HG03571 (cell line): ENCODE measurements around the gene FCHSD2.
"Not testable (repeated sequence)": the region's sequence is repeated elsewhere in the genome, so short reads cannot be mapped to it uniquely, and the experiment has no call there.

Experiments
- ATAC-seq: cut with Tn5 transposase; IDR thresholded peaks from one replicate; pipeline ENCODE4 v1.9.1; 2021; ENCODE audit not compliant: unreplicated experiment

Gene FCHSD2

DNA sequence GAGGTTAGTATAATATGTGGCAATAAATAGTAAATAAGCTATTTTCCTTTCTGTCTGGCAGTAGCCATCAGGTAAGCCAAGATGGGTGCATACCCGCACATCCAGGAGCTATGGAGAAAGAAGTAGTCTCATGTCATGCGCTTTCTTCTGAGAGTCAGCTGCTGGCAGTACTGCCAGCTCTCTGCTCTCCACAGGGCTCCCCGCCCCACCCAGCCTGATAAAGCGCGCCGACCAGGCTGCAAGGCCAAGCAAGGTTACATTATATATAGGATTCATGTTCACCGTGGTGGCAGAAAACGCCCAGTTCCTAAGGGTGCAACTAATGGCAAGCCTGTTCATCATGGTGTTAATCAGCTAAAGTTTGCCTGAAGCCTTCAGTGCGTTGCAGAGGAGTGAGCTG, 201.7 kb downstream of the FCHSD2 start:
- no peak for ATAC-seq

DNA sequence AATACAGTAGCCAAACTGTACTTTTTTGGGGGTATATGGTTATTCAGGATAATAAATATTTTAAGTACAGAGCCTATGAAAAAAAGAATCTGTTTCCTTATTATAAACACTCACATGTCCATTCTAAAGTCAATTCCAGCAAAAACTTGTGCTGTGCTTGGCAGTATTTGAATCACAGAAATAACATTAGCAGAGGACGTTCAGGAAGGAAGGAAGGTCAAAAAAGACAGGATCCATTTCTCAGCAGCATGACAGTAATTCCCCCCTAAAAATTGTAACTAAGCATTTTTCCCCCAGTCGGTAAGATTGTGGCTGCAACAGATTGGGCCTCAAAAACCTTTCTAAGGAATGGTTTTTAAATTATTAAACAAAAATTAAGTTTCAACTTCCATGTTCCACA, 203.1 kb downstream of the FCHSD2 start:
- no peak for ATAC-seq

DNA sequence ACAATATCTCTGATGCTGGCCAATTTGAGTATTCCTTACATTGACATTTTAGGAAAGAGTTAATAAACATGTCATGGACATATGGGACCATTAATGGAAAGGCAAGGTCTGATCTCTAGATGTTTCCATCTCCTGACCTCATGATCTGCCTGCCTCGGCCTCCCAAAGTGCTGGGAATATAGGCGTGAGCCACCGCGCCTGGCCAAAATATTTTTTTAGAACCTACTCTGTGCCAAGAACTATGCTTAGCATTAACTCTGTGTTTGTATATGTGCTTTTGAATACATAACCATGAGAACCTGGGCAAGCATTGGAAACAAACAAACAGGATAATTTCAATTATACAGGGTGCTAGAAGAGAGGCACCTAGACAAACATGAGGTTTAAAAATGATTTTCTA, 204.7 kb downstream of the FCHSD2 start:
- ATAC-seq: no peak

DNA sequence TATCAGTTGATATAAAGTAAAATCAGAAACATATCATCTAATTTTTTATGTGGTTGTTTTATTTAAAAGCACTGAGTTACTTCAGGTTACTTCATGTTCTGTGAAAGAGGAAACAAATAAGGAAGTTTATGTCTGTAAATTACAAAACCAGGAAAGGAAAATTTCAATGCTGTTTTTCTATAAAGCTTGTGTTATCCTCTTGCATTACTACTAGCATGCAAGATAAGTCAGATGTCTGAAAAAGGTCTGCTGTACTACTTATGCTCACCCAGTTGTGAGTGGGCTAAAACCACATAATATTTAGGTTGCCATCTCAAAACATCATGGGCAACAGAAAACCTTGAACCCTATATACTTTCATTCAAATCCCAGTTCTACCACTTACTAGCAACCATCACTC, 206.4 kb downstream of the FCHSD2 start:
- ATAC-seq: no peak

DNA sequence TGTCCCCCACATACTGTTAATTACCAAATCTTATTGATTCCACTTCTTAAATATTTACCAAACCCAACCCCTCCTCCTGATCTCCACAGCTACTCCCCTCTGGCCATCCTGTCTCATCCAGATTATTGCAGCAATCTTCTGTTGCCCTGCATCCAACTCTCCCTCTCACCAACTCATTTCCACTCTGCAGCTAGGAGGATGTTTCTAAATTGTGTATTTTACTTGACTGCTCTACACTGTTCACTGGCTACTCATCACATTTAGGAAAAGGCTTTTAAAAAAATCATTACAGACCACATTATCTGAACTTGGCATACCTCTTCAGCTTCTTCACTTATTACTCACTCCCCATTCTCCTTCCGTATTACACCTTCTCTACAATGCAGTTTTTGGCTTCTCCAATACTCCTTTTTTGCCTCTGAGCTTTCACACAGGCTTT, 210.0 kb downstream of the FCHSD2 start:
- ATAC-seq: no peak

DNA sequence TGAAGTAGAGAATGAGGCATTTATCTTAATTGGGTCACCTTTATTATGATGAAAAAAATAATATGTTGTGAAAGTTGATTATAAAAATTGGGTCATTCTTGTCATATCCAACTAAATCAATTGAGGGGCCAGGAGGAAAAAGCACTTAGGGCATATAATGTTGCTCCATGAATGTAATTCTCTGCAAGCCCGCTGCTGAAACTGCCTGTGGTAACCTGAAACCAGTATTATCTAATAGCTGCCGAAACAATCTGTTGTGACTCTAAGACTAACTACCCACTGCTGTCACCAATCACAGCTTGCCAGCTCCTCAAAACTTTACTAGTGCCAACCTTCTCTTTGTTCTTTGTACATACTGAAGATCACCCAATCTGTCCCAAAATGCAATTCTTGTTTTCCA, 212.1 kb downstream of the FCHSD2 start:
- no peak for ATAC-seq

DNA sequence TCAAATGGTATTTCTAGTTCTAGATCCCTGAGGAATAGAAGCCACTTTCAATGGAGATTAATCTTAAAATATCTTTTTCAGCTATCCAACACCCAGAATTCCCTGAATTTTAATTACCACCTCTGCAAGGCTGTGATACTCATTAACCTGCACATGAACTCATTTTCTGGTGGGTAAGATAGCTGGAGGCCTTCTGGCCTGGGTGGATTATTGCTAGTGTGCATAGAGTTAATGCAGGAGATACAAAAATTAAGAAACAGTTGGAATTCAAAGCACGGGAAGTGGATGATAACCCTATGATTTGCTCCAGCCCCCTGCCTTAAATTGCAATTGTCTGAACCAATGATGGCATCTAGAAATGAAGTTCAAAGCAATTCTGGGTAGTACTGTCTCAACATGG, 212.9 kb downstream of the FCHSD2 start:
- ATAC-seq: no peak

DNA sequence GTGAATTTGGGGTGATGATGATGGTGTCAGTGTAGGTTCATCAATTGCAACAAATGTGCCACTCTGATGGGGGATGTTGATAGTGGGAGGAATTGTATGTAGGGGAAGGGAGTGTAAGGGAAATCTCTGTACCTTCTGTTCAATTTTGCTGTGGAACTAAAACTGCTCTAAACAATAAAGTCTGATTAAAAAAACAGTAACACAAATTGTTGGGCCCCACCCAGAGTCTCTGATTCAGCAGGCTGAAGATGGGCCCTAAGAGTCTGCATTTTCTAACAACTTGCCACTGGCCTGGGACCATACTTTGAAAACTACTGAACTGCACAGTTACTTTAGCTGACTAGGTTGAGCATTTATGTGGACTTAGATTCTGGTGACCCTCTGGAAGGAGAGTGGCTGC, 214.7 kb downstream of the FCHSD2 start:
- no peak for ATAC-seq

DNA sequence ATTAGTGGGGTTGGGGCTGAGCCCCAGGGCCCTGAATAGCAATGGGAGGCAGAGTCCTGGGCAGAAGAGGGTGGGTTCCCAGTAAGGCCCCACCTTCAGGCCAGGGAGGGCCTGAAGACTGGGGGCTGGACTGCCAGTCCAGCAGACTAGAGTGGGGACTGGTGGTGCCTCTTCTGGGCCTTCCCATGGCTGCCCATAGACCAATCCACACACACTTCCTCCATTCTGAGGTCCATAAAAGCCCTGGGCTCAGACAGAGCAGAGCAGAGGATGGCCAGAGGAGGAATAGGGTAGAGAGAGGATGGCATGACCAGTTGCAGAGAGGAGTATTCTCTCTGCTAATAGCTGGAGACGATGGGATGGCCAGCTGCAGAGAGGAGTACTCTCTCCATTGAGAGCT, 216.0 kb downstream of the FCHSD2 start:
- no peak for ATAC-seq

DNA sequence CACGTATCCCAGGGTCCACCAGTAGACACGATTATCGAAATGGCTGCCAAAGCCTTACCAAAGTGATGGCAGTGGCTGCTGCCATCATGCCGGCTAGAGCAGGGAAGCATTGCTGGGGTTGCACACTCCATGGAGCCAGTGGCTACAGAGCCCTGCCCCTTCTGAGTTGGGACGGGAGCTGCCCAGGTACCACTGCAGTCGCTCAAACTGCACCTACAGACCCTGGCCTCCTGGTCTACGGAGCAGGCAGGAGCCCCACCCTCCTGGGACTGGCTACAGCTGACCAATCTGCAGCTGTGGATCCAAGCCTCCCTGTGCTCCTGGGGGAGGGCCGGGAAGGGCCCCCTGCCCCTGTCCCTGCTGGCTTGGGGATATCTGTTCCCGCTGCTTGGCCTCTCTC, 216.5 kb downstream of the FCHSD2 start:
- no peak for ATAC-seq

DNA sequence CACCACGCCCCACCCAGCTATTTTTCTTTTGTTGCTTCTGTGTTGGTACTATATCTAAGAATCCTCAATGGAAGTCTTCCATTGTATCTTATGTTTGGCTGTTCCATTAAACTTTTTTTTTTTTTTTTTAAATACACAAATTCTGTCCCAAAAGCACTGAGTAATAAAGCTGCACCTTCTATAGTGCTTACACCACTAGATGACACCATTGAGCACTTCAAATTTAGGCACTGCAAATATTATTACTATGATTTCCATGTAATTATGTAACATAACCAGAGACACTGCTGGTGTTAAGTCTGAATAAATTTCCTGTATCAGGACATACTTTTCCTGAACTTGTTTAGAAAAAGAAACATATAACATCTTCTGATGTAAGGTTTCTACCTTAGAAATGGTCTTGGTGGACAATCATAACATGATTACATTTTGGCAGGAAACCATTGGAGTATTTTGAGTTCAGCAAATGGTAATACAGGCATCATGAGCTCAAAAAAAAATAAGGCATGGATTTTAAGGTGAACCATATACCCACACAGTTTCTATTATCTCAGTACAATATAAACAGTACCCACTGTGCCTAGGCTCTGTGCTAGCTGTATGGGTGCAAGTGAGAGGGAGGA, 217.4 kb downstream of the FCHSD2 start:
- no peak for ATAC-seq

DNA sequence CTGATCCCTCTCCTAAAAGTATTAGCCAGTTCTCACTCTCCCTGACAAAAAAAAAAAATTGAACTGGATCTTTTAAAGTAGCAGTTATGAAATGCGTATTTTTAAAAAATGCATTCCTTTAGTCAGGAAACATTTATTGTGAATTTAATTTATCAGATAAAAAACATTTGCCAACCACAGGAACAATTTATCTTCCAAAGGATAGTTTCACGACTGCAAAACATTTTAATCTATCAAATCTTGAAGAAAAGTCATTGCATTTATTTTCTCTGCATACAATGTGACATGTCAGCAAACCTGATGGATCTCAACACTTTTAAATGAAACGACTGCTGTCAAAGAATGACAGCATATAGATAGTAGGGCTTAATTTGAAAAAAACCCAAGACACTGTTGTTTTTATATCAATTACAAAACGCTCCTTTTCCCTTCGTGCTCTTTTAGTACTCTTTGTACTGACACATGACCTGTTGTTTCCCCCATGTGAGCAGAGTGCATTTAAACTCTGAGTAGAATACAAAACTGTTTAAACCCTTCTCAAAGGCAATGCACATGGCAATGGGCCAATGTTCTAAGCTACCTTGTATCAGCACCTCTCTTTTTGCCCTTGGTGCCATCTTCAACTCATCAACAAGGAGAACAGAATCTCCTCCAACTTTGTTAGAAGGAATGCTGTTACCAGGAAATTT, 220.9 kb downstream of the FCHSD2 start:
- no peak for ATAC-seq

DNA sequence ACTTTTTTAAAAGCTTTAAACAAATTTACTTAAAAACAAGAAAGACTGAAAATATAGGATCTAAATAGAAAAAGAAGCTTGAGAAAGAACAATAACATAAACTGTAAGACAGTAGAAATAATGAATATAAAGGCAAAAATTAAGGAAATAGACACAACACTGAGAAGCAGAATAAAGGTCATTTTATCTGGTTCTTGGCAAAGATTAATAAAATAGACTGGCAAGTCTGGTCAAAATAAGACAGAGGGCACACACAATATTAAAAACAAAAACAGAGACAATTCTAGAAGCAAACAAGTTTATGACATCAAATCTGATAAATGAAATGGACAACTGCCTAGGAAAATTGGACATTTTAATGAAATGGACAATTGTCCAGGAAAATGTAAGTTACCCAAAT, 222.1 kb downstream of the FCHSD2 start:
- no peak for ATAC-seq

DNA sequence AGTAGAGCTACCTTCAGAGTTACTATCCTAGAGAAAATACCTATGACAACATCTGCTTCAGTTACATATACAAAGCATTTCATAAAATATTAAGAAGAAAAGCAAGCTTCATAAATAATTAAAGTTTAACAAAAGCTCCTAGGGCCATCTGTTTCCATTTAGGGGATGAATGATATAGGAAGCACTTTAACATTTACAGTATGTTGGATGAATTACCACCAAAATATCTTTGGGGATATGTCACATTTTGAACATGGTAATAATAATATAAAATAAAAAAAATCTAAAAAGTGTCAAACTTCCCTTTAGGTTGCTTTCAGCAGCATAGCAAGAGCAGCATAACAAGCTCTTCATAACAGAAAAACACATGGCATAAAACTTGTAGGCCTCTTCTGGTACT, 223.3 kb downstream of the FCHSD2 start:
- ATAC-seq: no peak

DNA sequence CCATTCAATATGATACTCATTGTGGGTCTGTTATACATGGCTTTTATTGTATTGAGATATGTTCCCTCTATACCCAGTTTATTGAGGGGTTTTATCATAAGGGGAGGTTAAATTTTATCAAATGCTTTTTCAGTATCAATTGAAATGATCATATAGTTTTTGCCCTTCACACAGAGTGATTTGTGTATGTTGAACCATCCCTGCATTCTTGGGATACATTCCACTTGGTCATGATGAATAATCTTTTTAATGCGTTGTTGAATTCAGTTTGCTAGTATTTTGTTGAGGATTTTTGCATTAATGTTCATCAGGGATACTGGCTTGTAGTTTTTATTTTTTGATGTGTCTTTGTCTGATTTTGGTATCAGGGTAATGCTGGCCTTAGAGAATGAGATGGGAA, 229.9 kb downstream of the FCHSD2 start:
- ATAC-seq: no peak

DNA sequence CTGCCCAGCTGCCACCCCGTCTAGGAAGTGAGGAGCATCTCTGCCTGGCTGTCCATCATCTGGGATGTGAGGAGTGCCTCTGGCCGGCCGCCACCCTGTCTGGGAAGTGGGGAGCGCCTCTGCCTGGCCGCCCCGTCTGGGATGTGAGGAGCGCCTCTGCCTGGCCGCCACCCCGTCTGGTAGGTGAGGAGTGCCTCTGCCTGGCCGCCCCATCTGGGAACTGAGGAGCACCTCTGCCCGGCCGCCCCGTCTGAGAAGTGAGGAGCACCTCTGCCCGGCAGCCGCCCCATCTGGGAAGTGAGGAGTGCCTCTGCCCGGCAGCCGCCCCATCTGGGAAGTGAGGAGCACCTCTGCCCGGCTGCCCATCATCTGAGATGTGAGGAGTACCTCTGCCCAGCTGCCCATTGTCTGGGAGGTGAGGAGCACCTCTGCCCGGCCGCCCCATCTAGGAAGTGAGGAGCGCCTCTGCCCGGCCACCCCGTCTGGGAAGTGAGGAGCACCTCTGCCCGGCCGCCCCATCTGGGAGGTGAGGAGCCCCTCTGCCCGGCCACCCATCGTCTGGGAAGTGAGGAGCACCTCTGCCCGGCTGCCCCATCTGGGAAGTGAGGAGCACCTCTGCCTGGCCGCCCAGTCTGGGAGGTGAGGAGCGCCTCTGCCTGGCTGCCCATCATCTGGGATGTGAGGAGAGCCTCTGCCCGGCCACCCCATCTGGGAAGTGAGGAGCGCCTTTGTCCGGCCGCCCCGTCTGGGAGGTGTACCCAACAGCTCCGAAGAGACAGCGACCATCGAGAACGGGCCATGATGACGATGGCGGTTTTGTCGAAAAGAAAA, 232.3 kb downstream of the FCHSD2 start:
- ATAC-seq: not testable (repeated sequence)

DNA sequence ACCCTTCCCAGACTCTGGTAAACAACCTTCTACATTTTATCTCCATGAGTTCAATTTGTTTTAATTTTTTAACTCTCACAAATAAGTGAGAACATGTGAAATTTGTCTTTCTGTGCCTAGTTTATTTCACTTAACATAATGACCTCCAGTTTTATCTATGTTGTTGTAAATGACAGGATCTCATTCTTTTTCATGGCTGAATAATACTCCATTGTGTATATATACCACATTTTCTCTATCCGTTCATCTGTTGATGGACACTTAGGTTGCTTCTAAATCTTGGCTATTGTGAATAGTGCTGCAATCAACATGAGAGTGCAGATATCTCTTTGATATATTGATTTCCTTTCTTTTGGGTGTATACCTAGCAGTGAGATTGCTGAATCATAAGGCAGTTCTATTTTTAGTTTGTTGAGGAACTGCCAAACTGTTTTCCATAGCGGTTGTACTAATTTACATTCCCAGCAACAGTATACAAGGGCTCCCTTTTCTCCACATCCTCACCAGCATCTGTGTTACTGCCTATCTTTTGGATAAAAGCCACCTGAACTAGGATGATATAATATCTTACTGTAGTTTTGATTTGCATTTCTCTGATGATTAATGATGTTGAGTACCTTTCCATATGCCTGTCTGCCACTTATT, 234.0 kb downstream of the FCHSD2 start:
- ATAC-seq: no peak

DNA sequence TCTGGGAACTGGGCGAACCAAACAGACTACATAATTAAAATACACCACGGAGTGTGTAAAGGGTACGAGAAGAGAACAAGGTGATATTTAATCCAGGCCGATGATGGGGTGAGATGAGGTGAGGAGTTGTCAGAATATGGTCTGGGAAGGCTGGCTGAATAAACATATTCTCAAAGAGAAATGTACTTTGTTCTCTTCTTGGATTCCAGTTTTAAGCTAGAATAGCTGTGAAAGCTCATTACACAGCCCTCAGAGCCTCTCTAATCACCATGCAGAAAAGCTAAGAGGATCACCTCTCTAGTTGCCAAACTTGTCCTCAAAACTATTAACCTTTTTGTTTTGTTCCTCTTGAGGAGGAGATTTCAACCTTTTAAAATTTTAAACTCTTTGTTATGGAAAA, 238.1 kb downstream of the FCHSD2 start:
- ATAC-seq: no peak

DNA sequence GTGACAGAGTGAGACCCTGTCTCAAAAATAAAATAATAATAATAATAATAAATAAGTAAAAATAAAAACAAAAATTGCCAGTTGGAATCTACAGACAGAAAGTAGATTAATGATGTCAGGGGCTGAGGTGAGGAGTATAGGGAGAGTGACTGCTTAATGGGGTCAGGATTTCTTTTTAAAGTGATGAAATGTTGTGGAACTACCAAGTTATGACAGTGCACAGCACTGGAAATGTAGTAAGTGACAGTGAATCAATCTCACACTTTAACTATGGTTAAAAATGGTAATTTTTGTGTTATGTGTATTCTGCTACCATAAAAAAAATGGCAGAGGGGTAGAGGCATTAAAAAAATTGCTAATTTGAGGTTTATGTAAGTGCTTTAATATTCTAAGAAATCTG, 240.7 kb downstream of the FCHSD2 start:
- no peak for ATAC-seq

DNA sequence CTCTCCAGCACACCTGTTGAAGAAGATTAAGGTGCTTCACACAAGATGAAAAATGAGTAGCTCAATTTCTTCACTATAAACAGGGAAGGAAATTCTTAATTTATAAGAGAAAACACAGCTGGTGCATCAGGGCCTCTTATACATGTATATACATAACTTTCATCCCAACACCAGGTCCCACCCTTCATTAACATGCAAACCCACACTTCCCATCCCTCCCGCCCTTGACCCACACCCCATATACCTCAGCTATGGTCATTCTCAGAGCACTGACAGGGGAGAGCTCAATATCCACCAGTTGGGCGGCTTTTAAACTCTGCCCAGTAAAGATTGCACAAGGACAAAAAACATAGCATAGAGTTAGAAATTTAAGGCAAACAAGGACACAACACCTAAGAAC, 242.1 kb downstream of the FCHSD2 start:
- ATAC-seq: no peak

DNA sequence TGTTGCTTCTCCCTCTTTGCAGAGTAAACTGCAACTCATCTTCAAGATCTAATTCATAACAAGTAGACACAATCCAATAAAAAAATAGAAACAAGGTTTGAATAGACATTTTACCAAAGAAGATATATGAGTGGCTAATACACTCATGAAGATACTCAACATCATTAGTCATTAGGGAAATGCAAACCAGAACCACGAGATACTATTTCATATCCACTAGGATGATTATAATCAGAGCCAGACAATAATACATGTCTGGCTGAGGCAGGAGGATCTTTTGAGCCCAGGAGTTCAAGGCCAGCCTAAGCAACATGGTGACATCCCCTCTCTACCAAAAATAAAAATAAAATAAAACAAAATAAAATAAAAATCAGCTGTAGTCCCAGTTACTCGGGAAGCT, 242.9 kb downstream of the FCHSD2 start:
- no peak for ATAC-seq

DNA sequence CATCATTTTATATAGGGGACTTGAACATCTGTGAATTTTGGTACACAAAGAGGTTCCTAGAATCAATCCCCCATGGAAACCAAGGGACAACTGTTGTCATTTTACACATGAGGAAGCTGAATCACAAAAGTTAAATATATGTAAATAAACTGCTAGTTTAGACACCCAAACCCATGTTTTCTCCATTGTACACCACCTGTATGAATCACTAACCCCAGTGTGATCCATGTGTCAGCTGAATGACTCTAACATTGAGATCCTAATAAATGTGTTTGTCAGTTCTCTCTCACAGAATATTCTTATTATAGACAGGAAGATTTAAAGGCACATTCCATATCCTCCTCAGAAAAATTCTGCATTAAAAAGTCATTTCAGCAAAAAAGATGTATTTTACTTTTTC, 244.6 kb downstream of the FCHSD2 start:
- no peak for ATAC-seq
